Vagina (tissue), 2 donors: ENCODE results near the gene CSTF1.

ENCODE experiments used
- POLR2A ChIP-seq, 2 donors: fragments of 450-650 bp; IDR thresholded peaks; one replicate each; pipeline ENCODE4 v1.6.1; 2017; ENCODE audit warnings: antibody characterized with exemption in 2 of 2, mild to moderate bottlenecking in 2 of 2, moderate library complexity in 2 of 2
- POLR2AphosphoS5 ChIP-seq, 2 donors: sonication (generic); formaldehyde crosslinking; IDR thresholded peaks; one replicate each; pipeline ENCODE4 v1.9.0; 2017; ENCODE audit warnings: antibody characterized with exemption in 2 of 2, mild to moderate bottlenecking in 2 of 2, low read depth in 1 of 2; ENCODE audit not compliant: insufficient read depth in 1 of 2
- TF ChIP-seq, protein P1 (sequence below), 3 experiments: fragments of 450-650 bp in 2 of 3; fragments of 200-600 bp in 1 of 3; sonication (generic) in 1 of 3; IDR thresholded peaks; one replicate each; pipeline ENCODE4 v1.5.1; 2017 to 2019; ENCODE audit warnings: antibody characterized with exemption in 3 of 3, mild to moderate bottlenecking in 2 of 3, moderate library complexity in 2 of 3

DNA sequence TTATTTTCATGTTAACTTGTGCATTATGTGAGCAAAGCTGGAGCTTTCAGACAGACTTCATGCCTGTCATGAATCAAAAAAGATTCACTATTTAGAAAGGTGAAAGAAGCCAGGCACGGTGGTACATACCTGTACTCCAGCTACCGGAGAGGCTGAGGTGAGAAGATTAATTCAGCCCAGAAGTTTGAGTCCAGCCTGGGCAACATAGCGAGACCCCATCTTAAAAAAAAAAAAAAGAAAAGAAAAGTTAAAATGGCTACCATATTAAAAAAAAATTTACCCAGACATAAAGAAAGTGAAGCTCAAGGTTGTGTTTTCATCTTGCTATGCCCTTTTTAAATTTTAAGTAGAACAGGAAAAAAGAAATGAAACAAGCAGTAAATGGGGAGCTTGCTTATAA, 20.5 kb downstream of the CSTF1 start:
- TF ChIP-seq, protein P1, sequence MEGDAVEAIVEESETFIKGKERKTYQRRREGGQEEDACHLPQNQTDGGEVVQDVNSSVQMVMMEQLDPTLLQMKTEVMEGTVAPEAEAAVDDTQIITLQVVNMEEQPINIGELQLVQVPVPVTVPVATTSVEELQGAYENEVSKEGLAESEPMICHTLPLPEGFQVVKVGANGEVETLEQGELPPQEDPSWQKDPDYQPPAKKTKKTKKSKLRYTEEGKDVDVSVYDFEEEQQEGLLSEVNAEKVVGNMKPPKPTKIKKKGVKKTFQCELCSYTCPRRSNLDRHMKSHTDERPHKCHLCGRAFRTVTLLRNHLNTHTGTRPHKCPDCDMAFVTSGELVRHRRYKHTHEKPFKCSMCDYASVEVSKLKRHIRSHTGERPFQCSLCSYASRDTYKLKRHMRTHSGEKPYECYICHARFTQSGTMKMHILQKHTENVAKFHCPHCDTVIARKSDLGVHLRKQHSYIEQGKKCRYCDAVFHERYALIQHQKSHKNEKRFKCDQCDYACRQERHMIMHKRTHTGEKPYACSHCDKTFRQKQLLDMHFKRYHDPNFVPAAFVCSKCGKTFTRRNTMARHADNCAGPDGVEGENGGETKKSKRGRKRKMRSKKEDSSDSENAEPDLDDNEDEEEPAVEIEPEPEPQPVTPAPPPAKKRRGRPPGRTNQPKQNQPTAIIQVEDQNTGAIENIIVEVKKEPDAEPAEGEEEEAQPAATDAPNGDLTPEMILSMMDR (IDR thresholded peaks at IDR 0.05) = no peak
- TF ChIP-seq POLR2AphosphoS5 (IDR thresholded peaks at IDR 0.05; ENCODE audit: insufficient read depth in 1 of 2, low read depth in 1 of 2) (no peak), POLR2A (IDR thresholded peaks at IDR 0.05) (no peak)
